GM21515 (cell line): ENCODE data around the gene GSTA1.
"Not testable (repeated sequence)": the region's sequence is repeated elsewhere in the genome, so short reads cannot be mapped to it uniquely, and the experiment has no call there.

Experiments used
- ATAC-seq: cut with Tn5 transposase; IDR thresholded peaks from one replicate; pipeline ENCODE4 v1.9.1; 2021; ENCODE audit not compliant: unreplicated experiment

The GSTA1 gene

GRCh38 chr6:52809777-52810176 lies 6.2 kb upstream of the GSTA1 start:
- not testable (repeated sequence) for ATAC-seq

GRCh38 chr6:52808660-52809059 lies 5.0 kb upstream of the GSTA1 start:
- no peak for ATAC-seq

- ATAC-seq, result no peak
Observed at GRCh38 chr6:52802806-52803205, 810 bp downstream of the GSTA1 start.

- ATAC-seq, result no peak
Observed at GRCh38 chr6:52801188-52801841, 2.3 kb downstream of the GSTA1 start.

DNA sequence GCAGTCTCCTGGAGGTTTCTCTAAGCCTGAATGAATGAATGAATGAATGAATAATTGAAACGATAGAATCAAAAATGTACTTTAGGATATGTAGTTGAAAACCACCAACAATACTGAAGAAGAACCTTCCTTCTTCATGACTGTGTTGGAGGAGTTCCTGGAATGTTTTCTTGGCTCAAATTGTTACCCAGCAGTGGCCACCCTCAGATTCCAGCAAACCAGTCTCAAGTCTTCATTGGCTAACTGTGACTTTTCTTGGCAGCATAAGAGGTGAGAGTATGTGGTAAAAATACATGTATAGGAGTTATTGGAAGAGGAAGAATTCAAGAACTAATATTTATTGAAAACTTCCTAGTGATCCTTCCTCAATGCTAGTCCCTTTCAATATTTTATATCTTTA lies 4.3 kb downstream of the GSTA1 start:
- ATAC-seq, result not testable (repeated sequence)

DNA sequence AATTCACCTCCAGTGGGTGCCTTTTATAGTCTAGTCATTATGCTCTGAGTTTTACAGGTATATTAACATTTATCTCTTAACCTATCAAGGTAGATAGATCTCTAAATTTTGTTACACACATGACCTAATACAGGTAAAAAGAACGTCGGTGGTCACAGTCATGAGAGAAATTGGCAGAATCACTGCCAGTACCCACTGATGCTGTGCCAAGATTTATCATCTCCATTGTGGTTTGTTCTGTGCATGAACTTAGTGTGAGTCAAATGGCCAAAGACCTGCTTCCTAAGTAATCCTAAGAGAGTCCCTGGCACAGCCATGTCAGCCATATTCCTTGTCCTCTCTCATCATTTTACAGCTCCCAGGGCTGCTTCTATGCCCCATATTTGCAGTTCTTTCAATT lies 9.2 kb downstream of the GSTA1 start:
- ATAC-seq, result not testable (repeated sequence)

GRCh38 chr6:52790861-52791260 lies 12.8 kb downstream of the GSTA1 start:
- no peak for ATAC-seq

DNA sequence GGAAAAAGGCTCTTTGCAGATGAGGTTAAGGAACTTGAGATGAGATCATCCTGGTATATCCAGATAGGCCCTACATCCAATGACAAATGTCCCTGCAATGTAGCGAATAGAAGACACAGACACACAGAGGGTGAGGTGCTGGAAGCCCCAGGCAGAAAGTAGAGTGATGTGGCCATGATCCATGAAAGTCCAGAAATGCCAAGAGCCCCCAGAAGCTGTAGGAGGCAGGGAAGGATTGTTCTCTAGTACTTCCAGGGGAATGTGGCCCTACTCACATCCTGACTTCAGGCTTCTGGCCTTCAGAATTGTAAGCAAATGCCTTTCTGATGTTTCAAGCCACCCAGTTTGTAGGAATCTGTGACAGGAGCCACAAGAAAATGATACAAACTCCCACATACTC lies 14.0 kb downstream of the GSTA1 start:
- not testable (repeated sequence) for ATAC-seq

DNA sequence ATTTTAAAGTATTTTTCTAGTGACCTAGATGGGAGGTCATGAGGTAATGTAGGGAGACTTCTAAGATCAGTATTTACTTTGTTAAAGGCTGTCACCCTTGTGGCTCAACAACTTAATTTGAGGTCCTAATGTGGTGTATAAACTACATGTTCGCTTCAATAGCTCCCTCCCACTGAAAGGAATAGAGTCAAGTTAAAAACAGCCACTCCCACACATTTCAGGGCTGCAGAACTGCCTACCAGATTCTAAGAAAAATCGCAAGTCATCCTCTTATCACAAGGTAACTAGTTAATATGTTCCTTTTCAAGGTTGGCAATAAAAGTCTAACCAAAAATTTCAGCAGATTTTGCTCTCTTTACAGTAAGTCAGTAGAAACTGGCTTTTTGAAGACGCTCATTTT lies 15.1 kb downstream of the GSTA1 start:
- ATAC-seq, result no peak

DNA sequence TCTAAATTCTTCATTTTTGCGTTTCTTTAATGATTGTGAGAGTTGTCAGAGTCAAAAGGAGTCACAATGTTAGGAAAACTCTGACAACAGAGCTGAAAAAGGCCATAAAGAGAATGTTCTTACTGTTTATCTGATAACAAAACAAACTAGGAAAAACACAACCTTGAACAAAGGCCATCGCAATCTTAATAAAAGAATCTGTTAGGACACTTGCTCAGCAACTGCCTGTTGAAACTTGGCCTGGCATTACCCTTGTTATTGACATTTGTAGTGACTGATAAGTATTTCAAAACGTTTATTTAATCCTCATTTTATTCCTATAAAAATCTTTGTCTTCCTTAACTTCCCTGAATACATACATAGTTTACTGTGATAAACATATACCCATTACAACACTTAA lies 15.7 kb downstream of the GSTA1 start:
- no peak for ATAC-seq

- ATAC-seq, result no peak
Observed at GRCh38 chr6:52786249-52786956, 17.2 kb downstream of the GSTA1 start.

GRCh38 chr6:52782696-52783274 lies 20.8 kb downstream of the GSTA1 start:
- ATAC-seq, result not testable (repeated sequence)

DNA sequence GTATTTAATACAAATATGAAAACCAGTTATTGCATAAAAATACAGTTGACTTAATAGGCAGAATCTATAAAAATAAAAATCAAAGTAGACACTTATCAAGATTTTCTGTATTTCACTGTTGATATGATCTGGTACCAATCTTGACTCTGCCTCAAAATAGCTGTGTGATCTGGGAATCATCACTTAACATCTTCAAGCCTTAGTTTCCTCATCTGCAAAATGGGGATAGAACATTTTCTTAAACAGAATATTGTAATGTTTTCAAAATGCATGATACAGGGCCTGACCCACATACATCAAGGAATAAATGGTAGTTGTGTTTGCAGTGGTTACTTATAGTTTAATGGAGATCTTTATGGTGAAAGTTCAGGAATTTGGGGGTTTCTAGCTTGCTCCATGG lies 21.4 kb downstream of the GSTA1 start:
- ATAC-seq, result not testable (repeated sequence)

- no peak for ATAC-seq
Observed at GRCh38 chr6:52779237-52779636, 24.4 kb downstream of the GSTA1 start.

GRCh38 chr6:52776711-52777351 lies 26.8 kb downstream of the GSTA1 start:
- not testable (repeated sequence) for ATAC-seq

- not testable (repeated sequence) for ATAC-seq
Observed at GRCh38 chr6:52769399-52769798, 34.2 kb downstream of the GSTA1 start.

DNA sequence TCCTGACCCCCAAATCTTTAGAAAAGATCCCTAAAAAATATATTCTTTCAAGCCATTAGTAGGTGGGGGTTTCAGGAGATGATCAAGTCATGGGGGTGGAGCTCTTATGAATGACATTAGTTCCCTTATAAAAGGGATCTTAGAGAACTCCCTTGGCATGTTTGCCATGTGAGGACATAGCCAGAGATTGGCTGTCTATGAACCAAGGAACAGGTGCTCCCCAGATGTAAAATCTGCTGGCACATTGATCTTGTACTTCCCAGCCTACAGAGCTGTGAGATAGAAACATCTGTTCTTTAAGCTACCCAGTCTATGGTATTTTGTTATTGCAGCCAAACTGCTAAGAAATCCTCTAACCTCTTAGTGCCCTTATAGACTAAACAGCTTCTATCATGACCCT lies 36.0 kb downstream of the GSTA1 start:
- not testable (repeated sequence) for ATAC-seq

DNA sequence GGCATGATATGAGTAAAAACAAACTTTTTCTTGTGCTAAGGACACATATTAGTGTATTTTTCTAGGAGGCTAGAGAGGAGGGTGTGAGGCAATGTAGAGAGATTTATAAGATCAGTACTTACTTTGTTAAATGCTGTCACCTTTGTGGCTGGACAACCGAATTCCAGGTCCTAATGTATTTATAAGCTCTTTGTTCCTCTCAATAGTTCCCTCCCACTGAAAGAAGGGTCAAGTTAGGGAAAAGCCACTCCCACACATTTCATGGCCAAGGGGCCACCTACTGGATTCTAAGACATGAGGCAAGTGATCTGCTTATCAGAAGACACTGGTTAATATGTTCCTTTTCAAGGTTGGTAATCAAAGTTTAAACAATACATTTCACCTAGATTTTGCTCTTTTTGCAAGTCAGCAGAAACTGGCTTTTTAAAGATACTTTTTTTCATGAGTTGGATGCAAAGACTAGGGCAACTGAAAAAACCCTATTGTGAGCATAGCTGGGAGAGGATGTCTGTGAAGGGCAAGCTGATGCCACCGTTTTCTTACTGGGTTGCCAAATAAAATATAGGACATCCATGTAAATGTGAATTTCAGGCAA lies 40.2 kb downstream of the GSTA1 start, which contains the start of gene GSTA2:
GSTA2 (minus strand) TSS at position 154 of the 595 bp plus-strand sequence. CDS start 5,528 bp downstream, outside the sequence.
- ATAC-seq, result not testable (repeated sequence)

DNA sequence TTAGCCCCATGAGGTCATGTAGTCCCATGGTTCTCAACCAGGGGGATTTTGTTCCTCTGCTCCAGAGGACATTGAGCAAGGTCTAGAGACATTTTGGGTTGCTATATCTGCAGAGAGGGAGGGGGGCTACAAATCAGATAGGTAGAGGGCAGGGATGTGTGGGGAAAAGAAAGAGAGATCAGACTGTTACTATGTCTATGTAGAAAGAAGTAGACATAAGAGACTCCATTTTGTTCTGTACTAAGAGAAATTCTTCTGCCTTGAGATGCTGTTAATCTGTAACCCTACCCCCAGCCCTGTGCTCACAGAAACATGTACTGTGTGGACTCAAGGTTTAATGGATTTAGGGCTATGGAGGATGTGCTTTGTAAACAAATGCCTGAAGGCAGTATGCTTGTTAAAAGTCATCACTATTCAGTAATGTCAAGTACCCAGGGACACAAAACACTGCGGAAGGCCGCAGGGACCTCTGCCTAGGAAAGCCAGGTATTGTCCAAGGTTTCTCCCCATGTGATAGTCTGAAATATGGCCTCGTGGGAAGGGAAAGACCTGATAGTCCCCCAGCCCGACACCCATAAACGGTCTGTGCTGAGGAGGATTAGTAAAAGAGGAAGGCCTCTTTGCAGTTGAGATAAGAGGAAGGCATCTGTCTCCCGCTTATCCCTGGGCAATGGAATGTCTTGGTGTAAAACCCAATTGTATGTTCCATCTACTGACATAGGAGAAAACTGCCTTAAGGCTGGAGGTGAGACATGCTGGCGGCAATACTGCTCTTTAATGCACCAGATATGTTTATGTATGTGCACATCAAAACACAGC lies 41.7 kb downstream of the GSTA1 start:
- ATAC-seq, result not testable (repeated sequence)

DNA sequence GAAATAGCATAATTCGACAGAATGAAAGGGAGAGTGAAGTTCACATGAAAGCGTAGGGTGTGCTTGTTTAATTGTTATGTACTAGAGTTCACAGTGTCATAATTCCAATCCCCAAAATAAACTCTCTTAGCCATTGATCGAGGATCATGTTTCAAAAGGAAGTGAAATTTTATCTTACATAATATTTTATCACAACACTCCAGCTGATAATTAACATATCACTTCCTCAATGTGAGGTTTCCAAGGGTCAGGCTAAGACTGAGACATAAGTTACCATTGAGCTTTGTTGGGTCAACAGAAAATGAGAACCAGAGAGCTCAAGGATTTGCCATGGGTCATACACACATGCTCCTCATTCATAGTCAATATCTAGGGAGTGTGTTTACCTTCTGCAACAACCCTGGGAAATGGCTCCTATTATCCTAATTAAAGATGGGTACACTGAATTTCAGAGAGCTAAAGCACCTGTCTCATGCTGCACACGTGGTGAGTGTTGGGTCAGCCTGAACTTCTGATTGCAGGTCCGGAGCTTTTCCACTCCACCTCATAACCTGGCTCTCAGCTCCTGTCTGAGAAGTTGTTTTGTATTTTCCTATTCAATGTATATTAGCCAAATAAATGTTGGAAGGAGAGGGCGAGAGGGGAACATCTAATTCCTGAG lies 43.4 kb downstream of the GSTA1 start:
- no peak for ATAC-seq
